GM12878 (cell line): ENCODE results near the gene SPRN.

Experiments used
- CBX3 ChIP-seq: fragments of 200-600 bp; sonication (generic); IDR thresholded peaks from 2 replicates; pipeline ENCODE4 v1.6.1; 2016; ENCODE audit warnings: low read depth, borderline replicate concordance
- RBBP5 ChIP-seq: fragments of 200-600 bp; sonication (generic); conservative IDR thresholded peaks from 2 replicates; pipeline ENCODE4 v1.6.1; 2016

DNA sequence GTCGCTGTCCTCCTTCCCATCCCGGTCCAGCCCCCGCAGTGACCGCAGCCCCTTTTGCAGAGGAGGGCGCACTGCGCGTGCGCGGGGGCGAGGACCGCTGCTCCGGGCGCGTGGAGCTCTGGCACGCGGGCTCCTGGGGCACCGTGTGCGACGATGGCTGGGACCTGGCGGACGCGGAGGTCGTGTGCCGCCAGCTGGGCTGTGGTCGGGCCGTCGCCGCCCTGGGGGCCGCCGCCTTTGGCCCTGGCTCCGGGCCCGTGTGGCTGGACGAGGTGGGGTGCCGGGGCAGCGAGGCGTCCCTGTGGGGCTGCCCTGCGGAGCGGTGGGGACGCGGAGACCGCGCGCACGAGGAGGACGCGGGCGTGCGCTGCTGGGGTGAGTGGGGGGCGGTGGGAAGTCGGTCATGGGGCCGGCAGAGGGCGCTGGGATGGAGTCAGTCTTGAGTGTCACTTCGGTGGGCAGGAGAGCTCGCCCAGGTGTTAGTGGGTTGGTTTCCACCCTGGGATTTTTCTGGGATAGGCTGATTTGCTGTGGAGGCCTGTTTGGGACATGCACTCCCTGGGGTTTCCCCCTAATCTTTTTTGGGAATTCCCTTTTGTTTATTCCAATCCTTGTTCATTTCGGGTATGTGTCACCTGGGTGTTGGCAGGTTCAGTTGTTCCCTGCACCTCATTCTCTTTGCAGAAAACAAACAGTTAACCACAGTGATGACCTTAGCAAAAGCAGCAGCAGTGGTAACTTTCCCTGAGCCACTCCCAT, 40.9 kb upstream of the SPRN start:
- TF ChIP-seq RBBP5 (no peak), CBX3 (no peak)
